ENCODE data around the gene PPP2CA. TPM values are rescaled to one million over a fixed set of nuclear protein-coding genes. Genes with fewer than 3 reads are reported as not detected.

PPP2CA gene
- total and polyA plus RNA-seq, 2 of the 13 experiments (the other 11 are each of a cell fraction or from before 2014, with no cell fraction given), result 82.4 to 171 TPM

DNA sequence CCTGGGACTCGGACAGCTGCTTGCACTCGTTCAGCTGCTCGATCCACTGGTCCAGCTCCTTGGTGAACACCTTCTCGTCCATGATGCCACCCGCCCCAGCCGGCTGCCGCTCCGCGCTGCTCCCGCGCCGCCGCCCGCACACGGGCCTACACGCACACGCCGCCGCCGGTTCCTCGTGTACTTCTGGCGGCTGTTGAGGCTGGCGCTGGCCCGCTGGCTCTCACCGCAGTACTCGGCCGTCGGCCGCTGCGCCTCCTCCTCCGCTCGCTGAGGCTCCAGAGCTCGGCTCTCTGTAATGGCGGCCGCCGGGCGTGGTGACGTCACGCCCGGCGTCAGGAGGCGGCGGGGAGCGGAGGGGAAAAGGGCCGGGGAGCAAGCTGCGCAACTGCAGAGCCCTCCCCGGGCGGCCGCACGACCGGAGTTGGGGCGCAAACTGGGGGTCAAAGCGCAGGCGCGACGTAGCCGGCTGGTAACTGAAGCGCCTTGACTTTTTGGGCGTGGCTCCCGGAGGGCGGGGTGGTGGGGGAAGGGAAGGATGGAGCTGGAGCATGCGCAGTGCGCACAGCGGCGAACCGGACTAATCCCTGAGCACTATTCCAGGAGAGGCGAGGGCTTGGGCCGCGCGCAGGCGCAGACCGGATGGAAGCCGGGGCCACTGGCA lies at the start of gene PPP2CA (continued):
- TF ChIP-seq ZNF800 (CRISPR knock-in tag; IDR thresholded peaks at IDR 0.05) (no peak), ZNF572 (CRISPR knock-in tag; IDR thresholded peaks at IDR 0.05) (no peak), ZNF598 (CRISPR knock-in tag; IDR thresholded peaks at IDR 0.05; ENCODE audit: borderline replicate concordance) (no peak), ZFX (CRISPR knock-in tag; IDR thresholded peaks at IDR 0.05; ENCODE audit: low read depth) (no peak), KAT7 (CRISPR knock-in tag; IDR thresholded peaks at IDR 0.05; ENCODE audit: borderline replicate concordance) (peak; percentile 68; the same call in 1 of the 2 replicates), NFKBIZ (CRISPR knock-in tag; IDR thresholded peaks at IDR 0.05) (no peak), SP5 (CRISPR knock-in tag; IDR thresholded peaks at IDR 0.05; ENCODE audit: borderline replicate concordance, low read depth) (peak; percentile 77; the same call in 1 of the 2 replicates), BCL6 (CRISPR knock-in tag; IDR thresholded peaks at IDR 0.05) (no peak; the same call in 1 of the 2 replicates), ZNF280D (CRISPR knock-in tag; IDR thresholded peaks at IDR 0.05) (no peak; the same call in 1 of the 2 replicates), ZMAT5 (CRISPR knock-in tag; IDR thresholded peaks at IDR 0.05; ENCODE audit: borderline replicate concordance, low read depth) (no peak), FOSL2 (CRISPR knock-in tag; IDR thresholded peaks at IDR 0.05) (peak; percentile 21; the same call in 1 of the 2 replicates), IRX3 (CRISPR knock-in tag; IDR thresholded peaks at IDR 0.05; ENCODE audit: borderline replicate concordance, low read depth) (no peak), ZNF160 (CRISPR knock-in tag; IDR thresholded peaks at IDR 0.05) (peak; percentile 72), HNF4A (CRISPR knock-in tag; IDR thresholded peaks at IDR 0.05) (no peak), FOXA1 (IDR thresholded peaks at IDR 0.05) (no peak), FOXA1 (CRISPR knock-in tag; IDR thresholded peaks at IDR 0.05) (no peak)
- TF ChIP-seq, protein P1, sequence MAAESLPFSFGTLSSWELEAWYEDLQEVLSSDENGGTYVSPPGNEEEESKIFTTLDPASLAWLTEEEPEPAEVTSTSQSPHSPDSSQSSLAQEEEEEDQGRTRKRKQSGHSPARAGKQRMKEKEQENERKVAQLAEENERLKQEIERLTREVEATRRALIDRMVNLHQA (CRISPR knock-in tag; IDR thresholded peaks at IDR 0.05), result no peak
- TF ChIP-seq, protein P2, sequence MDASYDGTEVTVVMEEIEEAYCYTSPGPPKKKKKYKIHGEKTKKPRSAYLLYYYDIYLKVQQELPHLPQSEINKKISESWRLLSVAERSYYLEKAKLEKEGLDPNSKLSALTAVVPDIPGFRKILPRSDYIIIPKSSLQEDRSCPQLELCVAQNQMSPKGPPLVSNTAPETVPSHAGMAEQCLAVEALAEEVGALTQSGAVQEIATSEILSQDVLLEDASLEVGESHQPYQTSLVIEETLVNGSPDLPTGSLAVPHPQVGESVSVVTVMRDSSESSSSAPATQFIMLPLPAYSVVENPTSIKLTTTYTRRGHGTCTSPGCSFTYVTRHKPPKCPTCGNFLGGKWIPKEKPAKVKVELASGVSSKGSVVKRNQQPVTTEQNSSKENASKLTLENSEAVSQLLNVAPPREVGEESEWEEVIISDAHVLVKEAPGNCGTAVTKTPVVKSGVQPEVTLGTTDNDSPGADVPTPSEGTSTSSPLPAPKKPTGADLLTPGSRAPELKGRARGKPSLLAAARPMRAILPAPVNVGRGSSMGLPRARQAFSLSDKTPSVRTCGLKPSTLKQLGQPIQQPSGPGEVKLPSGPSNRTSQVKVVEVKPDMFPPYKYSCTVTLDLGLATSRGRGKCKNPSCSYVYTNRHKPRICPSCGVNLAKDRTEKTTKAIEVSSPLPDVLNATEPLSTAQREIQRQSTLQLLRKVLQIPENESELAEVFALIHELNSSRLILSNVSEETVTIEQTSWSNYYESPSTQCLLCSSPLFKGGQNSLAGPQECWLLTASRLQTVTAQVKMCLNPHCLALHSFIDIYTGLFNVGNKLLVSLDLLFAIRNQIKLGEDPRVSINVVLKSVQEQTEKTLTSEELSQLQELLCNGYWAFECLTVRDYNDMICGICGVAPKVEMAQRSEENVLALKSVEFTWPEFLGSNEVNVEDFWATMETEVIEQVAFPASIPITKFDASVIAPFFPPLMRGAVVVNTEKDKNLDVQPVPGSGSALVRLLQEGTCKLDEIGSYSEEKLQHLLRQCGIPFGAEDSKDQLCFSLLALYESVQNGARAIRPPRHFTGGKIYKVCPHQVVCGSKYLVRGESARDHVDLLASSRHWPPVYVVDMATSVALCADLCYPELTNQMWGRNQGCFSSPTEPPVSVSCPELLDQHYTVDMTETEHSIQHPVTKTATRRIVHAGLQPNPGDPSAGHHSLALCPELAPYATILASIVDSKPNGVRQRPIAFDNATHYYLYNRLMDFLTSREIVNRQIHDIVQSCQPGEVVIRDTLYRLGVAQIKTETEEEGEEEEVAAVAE (CRISPR knock-in tag; IDR thresholded peaks at IDR 0.05; ENCODE audit: borderline replicate concordance), result no peak
- TF ChIP-seq, protein P3, sequence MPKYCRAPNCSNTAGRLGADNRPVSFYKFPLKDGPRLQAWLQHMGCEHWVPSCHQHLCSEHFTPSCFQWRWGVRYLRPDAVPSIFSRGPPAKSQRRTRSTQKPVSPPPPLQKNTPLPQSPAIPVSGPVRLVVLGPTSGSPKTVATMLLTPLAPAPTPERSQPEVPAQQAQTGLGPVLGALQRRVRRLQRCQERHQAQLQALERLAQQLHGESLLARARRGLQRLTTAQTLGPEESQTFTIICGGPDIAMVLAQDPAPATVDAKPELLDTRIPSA (CRISPR knock-in tag; IDR thresholded peaks at IDR 0.05; ENCODE audit: borderline replicate concordance), result peak; percentile 72; the same call in 1 of the 2 replicates

All from HepG2 (cell line).